Fibroblast of mammary gland (primary cell): Measurements from ENCODE around the gene FNTB.

Experiments used
- DNase-seq: peaks from one replicate; pipeline ENCODE4 v3.0.0-alpha.2; 2010; ENCODE audit warnings: low read depth
- H3K4me3 ChIP-seq: 2 replicates; pipeline ENCODE4 v1.5.1; 2011; ENCODE audit warnings: low read depth, mild to moderate bottlenecking, low read length, moderate library complexity; ENCODE audit not compliant: control insufficient read depth
- CTCF ChIP-seq: conservative IDR thresholded peaks from 2 replicates; pipeline ENCODE4 v1.5.1; 2011; ENCODE audit warnings: low read depth, low read length, inconsistent platforms; ENCODE audit not compliant: control insufficient read depth, insufficient read depth

Gene FNTB

GRCh38 chr14:65104791-65105190, 118.1 kb downstream of the FNTB start:
- no peak overlapping the region for H3K4me3 ChIP-seq
- TF ChIP-seq CTCF, result no peak
- DNase-seq, result no peak

GRCh38 chr14:65106316-65106715, 119.6 kb downstream of the FNTB start:
- H3K4me3 ChIP-seq, result no peak overlapping the region
- DNase-seq, result no peak
- no peak for TF ChIP-seq CTCF

GRCh38 chr14:65106736-65107135, 120.0 kb downstream of the FNTB start:
- TF ChIP-seq CTCF, result no peak
- H3K4me3 ChIP-seq, result no peak overlapping the region
- no peak for DNase-seq

- no peak for DNase-seq
- no peak for TF ChIP-seq CTCF
Measured at GRCh38 chr14:65107200-65107599, 120.5 kb downstream of the FNTB start.

GRCh38 chr14:65109357-65109756, 122.7 kb downstream of the FNTB start:
- no peak overlapping the region for H3K4me3 ChIP-seq
- TF ChIP-seq CTCF, result no peak
- no peak for DNase-seq

More at GRCh38 chr14:65107200-65107599, 120.5 kb downstream of the FNTB start:
- no peak overlapping the region for H3K4me3 ChIP-seq

GRCh38 chr14:65110525-65110924, 123.8 kb downstream of the FNTB start:
- H3K4me3 ChIP-seq, result no peak overlapping the region
- no peak for DNase-seq
- no peak for TF ChIP-seq CTCF
